ENCODE results near the gene DIPK2A. TPM values are rescaled to one million over a fixed set of nuclear protein-coding genes. Genes with fewer than 3 reads are reported as not detected.

DIPK2A gene
- total and polyA plus RNA-seq, 2 experiments from 2014 or later = 46.1 to 90.8 TPM

- Histone ChIP-seq H4K20me1 (ENCODE audit: insufficient read depth, poor library complexity, severe bottlenecking) (peaks cover 26% of the 10 kb centered on the region), H3K9me2 (replicated peaks; ENCODE audit: insufficient read depth) (no peaks in the 10 kb centered on the region), H3K36me3 (replicated peaks; ENCODE audit: insufficient read depth, low read depth) (no peaks in the 10 kb centered on the region), H3K4me3 (no peak overlapping the region), H3K27ac (no peak overlapping the region), H3K4me1 (ENCODE audit: insufficient read depth) (peaks cover 3% of the 10 kb centered on the region), H3K4me2 (no peak overlapping the region), H3K27me3 (no peaks in the 10 kb centered on the region), H3K79me2 (peaks cover 91% of the 10 kb centered on the region), H2AFZ (no peak overlapping the region), H3K9me3 (ENCODE audit: low read depth) (no peaks in the 10 kb centered on the region)
- 94% methylated on average over 7 of the region's 7 CpGs for WGBS (ENCODE audit: low lambda C conversion rate, missing lambda C conversion rate)
- TF ChIP-seq EZH2 (IDR thresholded peaks at IDR 0.05; ENCODE audit: borderline replicate concordance) (no peak), EZH2phosphoT487 (IDR thresholded peaks at IDR 0.05; ENCODE audit: low read depth, severe bottlenecking, unreplicated experiment) (no peak), CTCF (IDR thresholded peaks at IDR 0.05; ENCODE audit: poor library complexity) (no peak)
- no peak for DNase-seq (ENCODE audit: low spot score)
These were observed 17.8 kb downstream of the DIPK2A start for GRCh38 chr3:143989461-143989860.

- peaks cover 20% of the 10 kb centered on the region for H4K20me1 ChIP-seq (ENCODE audit: insufficient read depth, poor library complexity, severe bottlenecking)
- no peak for TF ChIP-seq EZH2phosphoT487 (IDR thresholded peaks at IDR 0.05; ENCODE audit: low read depth, severe bottlenecking, unreplicated experiment)
- no peak for TF ChIP-seq CTCF (IDR thresholded peaks at IDR 0.05; ENCODE audit: poor library complexity)
- TF ChIP-seq EZH2 (IDR thresholded peaks at IDR 0.05; ENCODE audit: borderline replicate concordance) = no peak
- H3K4me1 ChIP-seq (ENCODE audit: insufficient read depth) = no peaks in the 10 kb centered on the region
- no peaks in the 10 kb centered on the region for H3K9me2 ChIP-seq (replicated peaks; ENCODE audit: insufficient read depth)
- no peaks in the 10 kb centered on the region for H3K27me3 ChIP-seq
- no peak overlapping the region for H2AFZ ChIP-seq
- H3K4me2 ChIP-seq = no peak overlapping the region
- 100% methylated on average over 1 of the region's 1 CpG for WGBS (ENCODE audit: low lambda C conversion rate, missing lambda C conversion rate)
- no peak overlapping the region for H3K27ac ChIP-seq
- no peak overlapping the region for H3K4me3 ChIP-seq
- H3K79me2 ChIP-seq = peaks cover 90% of the 10 kb centered on the region
- H3K9me3 ChIP-seq (ENCODE audit: low read depth) = no peaks in the 10 kb centered on the region
- H3K36me3 ChIP-seq (replicated peaks; ENCODE audit: insufficient read depth, low read depth) = no peaks in the 10 kb centered on the region
- DNase-seq (ENCODE audit: low spot score) = no peak
These were observed 20.1 kb downstream of the DIPK2A start for GRCh38 chr3:143991713-143992112.

GRCh38 chr3:143998266-143998665 is 26.6 kb downstream of the DIPK2A start:
- H3K4me1 ChIP-seq (ENCODE audit: insufficient read depth) = no peaks in the 10 kb centered on the region
- no peaks in the 10 kb centered on the region for H3K9me3 ChIP-seq (ENCODE audit: low read depth)
- no peaks in the 10 kb centered on the region for H3K36me3 ChIP-seq (replicated peaks; ENCODE audit: insufficient read depth, low read depth)
- no peaks in the 10 kb centered on the region for H3K27me3 ChIP-seq
- no peak overlapping the region for H3K4me2 ChIP-seq
- 94% methylated on average over 6 of the region's 6 CpGs for whole genome bisulfite sequencing (ENCODE audit: low lambda C conversion rate, missing lambda C conversion rate)
- H3K4me3 ChIP-seq = no peak overlapping the region
- no peak overlapping the region for H2AFZ ChIP-seq
- no peak overlapping the region for H3K27ac ChIP-seq
- no peaks in the 10 kb centered on the region for H3K9me2 ChIP-seq (replicated peaks; ENCODE audit: insufficient read depth)
- DNase-seq (ENCODE audit: low spot score) = no peak
- TF ChIP-seq EZH2phosphoT487 (IDR thresholded peaks at IDR 0.05; ENCODE audit: low read depth, severe bottlenecking, unreplicated experiment) = no peak
- H3K79me2 ChIP-seq = peaks cover 34% of the 10 kb centered on the region
- H4K20me1 ChIP-seq (ENCODE audit: insufficient read depth, poor library complexity, severe bottlenecking) = no peaks in the 10 kb centered on the region

GRCh38 chr3:144003051-144003450 is 31.4 kb downstream of the DIPK2A start:
- Histone ChIP-seq H3K4me1 (ENCODE audit: insufficient read depth) (no peaks in the 10 kb centered on the region), H3K9me3 (ENCODE audit: low read depth) (no peaks in the 10 kb centered on the region), H3K36me3 (replicated peaks; ENCODE audit: insufficient read depth, low read depth) (no peaks in the 10 kb centered on the region), H2AFZ (no peak overlapping the region), H3K4me3 (no peak overlapping the region), H3K27me3 (no peaks in the 10 kb centered on the region), H3K79me2 (peaks cover 7% of the 10 kb centered on the region), H3K27ac (no peak overlapping the region), H4K20me1 (ENCODE audit: insufficient read depth, poor library complexity, severe bottlenecking) (no peaks in the 10 kb centered on the region), H3K9me2 (replicated peaks; ENCODE audit: insufficient read depth) (no peaks in the 10 kb centered on the region), H3K4me2 (no peak overlapping the region)
- no peak for DNase-seq (ENCODE audit: low spot score)
- TF ChIP-seq CTCF (IDR thresholded peaks at IDR 0.05; ENCODE audit: poor library complexity) = no peak
- no peak for TF ChIP-seq EZH2phosphoT487 (IDR thresholded peaks at IDR 0.05; ENCODE audit: low read depth, severe bottlenecking, unreplicated experiment)
- no peak for TF ChIP-seq EZH2 (IDR thresholded peaks at IDR 0.05; ENCODE audit: borderline replicate concordance)
- WGBS (ENCODE audit: low lambda C conversion rate, missing lambda C conversion rate) = 100% methylated on average over 1 of the region's 1 CpG

All from hepatocyte (in vitro differentiated cells).